ENCODE data around the gene AGAP2. TPM values are rescaled to one million over a fixed set of nuclear protein-coding genes. Genes with fewer than 3 reads are reported as not detected.
A peak's percentile ranks its signal among the peaks of the same experiment; 100 is the strongest.

Gene AGAP2
- total RNA-seq, 1 experiment from 2014 or later: 0.40 TPM

- no peaks in the 10 kb centered on the region for H3K9me3 ChIP-seq (ENCODE audit: low read length)
- H3K27me3 ChIP-seq (ENCODE audit: low read length): no peaks in the 10 kb centered on the region
- peaks cover 18% of the 10 kb centered on the region for H3K79me2 ChIP-seq (ENCODE audit: low read length)
- H3K36me3 ChIP-seq (ENCODE audit: low read depth, low read length): peaks cover 18% of the 10 kb centered on the region
- CTCF ChIA-PET: no interaction called here
- DNase-seq (no peak), ATAC-seq (no peak)
- BruUV-seq (replicated peaks): no TSS peak
- no peak overlapping the region for H3K27ac ChIP-seq (ENCODE audit: low read length)
- H2AFZ ChIP-seq (ENCODE audit: low read length): no peak overlapping the region
- no peaks in the 10 kb centered on the region for H3K9me2 ChIP-seq (replicated peaks; ENCODE audit: low read length)
- POLR2A ChIA-PET (ENCODE audit: unreplicated experiment): interaction anchor here (0.6 kb wide), 1 partner anchor 41 kb away, joined by 5 read pairs; no protein-coding TSS in a partner anchor
- no peaks in the 10 kb centered on the region for H3F3A ChIP-seq (ENCODE audit: low read length, unreplicated experiment)
- peaks cover 42% of the 10 kb centered on the region for H3K4me1 ChIP-seq (ENCODE audit: insufficient read depth, low read length)
- TF ChIP-seq, protein P1, sequence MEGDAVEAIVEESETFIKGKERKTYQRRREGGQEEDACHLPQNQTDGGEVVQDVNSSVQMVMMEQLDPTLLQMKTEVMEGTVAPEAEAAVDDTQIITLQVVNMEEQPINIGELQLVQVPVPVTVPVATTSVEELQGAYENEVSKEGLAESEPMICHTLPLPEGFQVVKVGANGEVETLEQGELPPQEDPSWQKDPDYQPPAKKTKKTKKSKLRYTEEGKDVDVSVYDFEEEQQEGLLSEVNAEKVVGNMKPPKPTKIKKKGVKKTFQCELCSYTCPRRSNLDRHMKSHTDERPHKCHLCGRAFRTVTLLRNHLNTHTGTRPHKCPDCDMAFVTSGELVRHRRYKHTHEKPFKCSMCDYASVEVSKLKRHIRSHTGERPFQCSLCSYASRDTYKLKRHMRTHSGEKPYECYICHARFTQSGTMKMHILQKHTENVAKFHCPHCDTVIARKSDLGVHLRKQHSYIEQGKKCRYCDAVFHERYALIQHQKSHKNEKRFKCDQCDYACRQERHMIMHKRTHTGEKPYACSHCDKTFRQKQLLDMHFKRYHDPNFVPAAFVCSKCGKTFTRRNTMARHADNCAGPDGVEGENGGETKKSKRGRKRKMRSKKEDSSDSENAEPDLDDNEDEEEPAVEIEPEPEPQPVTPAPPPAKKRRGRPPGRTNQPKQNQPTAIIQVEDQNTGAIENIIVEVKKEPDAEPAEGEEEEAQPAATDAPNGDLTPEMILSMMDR (conservative IDR thresholded peaks at IDR 0.05; ENCODE audit: low read depth, low read length): no peak
- TF ChIP-seq EZH2phosphoT487 (IDR thresholded peaks at IDR 0.05; ENCODE audit: borderline replicate concordance, low read length): no peak
- no peak for TF ChIP-seq EZH2 (IDR thresholded peaks at IDR 0.05; ENCODE audit: low read length, unreplicated experiment)
- H4K20me1 ChIP-seq (ENCODE audit: low read length): no peaks in the 10 kb centered on the region
- no peak overlapping the region for H3K9ac ChIP-seq (ENCODE audit: low read length)
- no peak overlapping the region for H3K4me3 ChIP-seq (ENCODE audit: low read length)
- intact Hi-C loops (cut with micrococcal nuclease): no loop called here
- no peak overlapping the region for H3K4me2 ChIP-seq (ENCODE audit: low read length)
Measured at GRCh38 chr12:57767876-57768275, 29.3 kb upstream of the AGAP2 start.

DNA sequence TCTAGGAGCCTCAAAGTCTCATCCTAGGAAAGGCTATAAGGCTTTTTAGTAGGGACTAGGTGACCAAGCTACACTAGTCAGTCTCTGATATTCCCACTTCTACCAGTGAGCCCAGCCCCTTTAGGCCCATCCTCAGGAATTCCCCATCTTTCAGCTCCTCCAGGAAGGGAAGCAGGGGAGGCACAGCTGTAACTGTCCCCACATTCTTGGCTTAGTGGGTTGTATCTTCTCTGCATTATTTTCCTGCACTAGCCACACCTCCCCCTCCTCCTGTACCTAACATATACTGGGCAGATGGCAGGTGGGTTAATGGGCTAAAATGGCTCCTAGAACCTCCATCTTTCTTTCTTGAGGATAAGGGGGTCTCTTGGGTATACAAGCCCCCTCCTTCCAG, 28.8 kb upstream of the AGAP2 start:
- no peak overlapping the region for H3K27ac ChIP-seq (ENCODE audit: low read length)
- no TSS peak for BruUV-seq (replicated peaks)
- H3K9me2 ChIP-seq (replicated peaks; ENCODE audit: low read length): no peaks in the 10 kb centered on the region
- H3K4me3 ChIP-seq (ENCODE audit: low read length): peak overlapping the region; percentile 79; the same call in 1 of the 2 replicates
- ChIA-PET POLR2A (ENCODE audit: unreplicated experiment) (interaction anchor here (0.6 kb wide), 1 partner anchor 40 kb away, joined by 5 read pairs; no protein-coding TSS in a partner anchor), CTCF (no interaction called here)
- no peak overlapping the region for H3K9ac ChIP-seq (ENCODE audit: low read length)
- H3K4me1 ChIP-seq (ENCODE audit: insufficient read depth, low read length): peaks cover 42% of the 10 kb centered on the region
- peak overlapping the region; percentile 96 for H3K4me2 ChIP-seq (ENCODE audit: low read length)
- intact Hi-C loops (cut with micrococcal nuclease): no loop called here
- H4K20me1 ChIP-seq (ENCODE audit: low read length): no peaks in the 10 kb centered on the region
- TF ChIP-seq, protein P1 (conservative IDR thresholded peaks at IDR 0.05; ENCODE audit: low read depth, low read length): no peak
- TF ChIP-seq EZH2 (IDR thresholded peaks at IDR 0.05; ENCODE audit: low read length, unreplicated experiment): no peak
- TF ChIP-seq EZH2phosphoT487 (IDR thresholded peaks at IDR 0.05; ENCODE audit: borderline replicate concordance, low read length): no peak
- H3K79me2 ChIP-seq (ENCODE audit: low read length): peaks cover 14% of the 10 kb centered on the region
- H3K27me3 ChIP-seq (ENCODE audit: low read length): no peaks in the 10 kb centered on the region
- no peaks in the 10 kb centered on the region for H3K9me3 ChIP-seq (ENCODE audit: low read length)
- no peak for ATAC-seq
- peaks cover 18% of the 10 kb centered on the region for H3K36me3 ChIP-seq (ENCODE audit: low read depth, low read length)
- H2AFZ ChIP-seq (ENCODE audit: low read length): no peak overlapping the region
- H3F3A ChIP-seq (ENCODE audit: low read length, unreplicated experiment): no peaks in the 10 kb centered on the region
- DNase-seq: no peak

GRCh38 chr12:57766464-57767304, 28.1 kb upstream of the AGAP2 start, which contains the start of gene CYP27B1:
CYP27B1 (minus strand) TSS chr12:57767078; CDS start chr12:57767041, 37 bp downstream.
- ChIA-PET CTCF (no interaction called here), POLR2A (ENCODE audit: unreplicated experiment) (interaction anchor here (0.6 kb wide), 1 partner anchor 608 kb away, joined by 3 read pairs; no protein-coding TSS in a partner anchor)
- TF ChIP-seq, protein P1 (conservative IDR thresholded peaks at IDR 0.05; ENCODE audit: low read depth, low read length): peak; percentile 27; the same call in 1 of the 2 replicates
- TF ChIP-seq EZH2 (IDR thresholded peaks at IDR 0.05; ENCODE audit: low read length, unreplicated experiment): no peak
- Histone ChIP-seq H4K20me1 (ENCODE audit: low read length) (no peaks in the 10 kb centered on the region), H3K4me3 (ENCODE audit: low read length) (peak within 1 kb of the TSS; percentile 79), H3K79me2 (ENCODE audit: low read length) (peaks cover 14% of the 10 kb centered on the region), H3K27ac (ENCODE audit: low read length) (no peak within 1 kb of the TSS), H3K4me1 (ENCODE audit: insufficient read depth, low read length) (peaks cover 42% of the 10 kb centered on the region), H3K9me3 (ENCODE audit: low read length) (no peaks in the 10 kb centered on the region), H3K4me2 (ENCODE audit: low read length) (peak within 1 kb of the TSS; percentile 96), H3K9ac (ENCODE audit: low read length) (0 out of 2 replicates have a peak within 1 kb of the TSS, but pooled peaks have one; percentile 53), H3K27me3 (ENCODE audit: low read length) (no peaks in the 10 kb centered on the region), H3K9me2 (replicated peaks; ENCODE audit: low read length) (no peaks in the 10 kb centered on the region), H3F3A (ENCODE audit: low read length, unreplicated experiment) (no peaks in the 10 kb centered on the region), H2AFZ (ENCODE audit: low read length) (peak within 1 kb of the TSS; percentile 95), H3K36me3 (ENCODE audit: low read depth, low read length) (peaks cover 18% of the 10 kb centered on the region)
- intact Hi-C loops (cut with micrococcal nuclease): no loop called here
- DNase-seq (peak; percentile 63), ATAC-seq (peak; percentile 46)
- BruUV-seq (replicated peaks): no TSS peak

Data from PC-3 (cell line).